Trophoblast cell (in vitro differentiated cells and primary cell): ENCODE measurements around the gene PAMR1.
A peak's percentile ranks its signal among the peaks of the same experiment; 100 is the strongest.

Experiments used
- DNase-seq, 2 donors: peaks; one replicate each; pipeline ENCODE4 v3.0.0-alpha.2; 2016
- H2AFZ ChIP-seq: 2 replicates; pipeline ENCODE4 v1.6.1; 2013; ENCODE audit warnings: low read length, moderate library complexity, mild to moderate bottlenecking; ENCODE audit not compliant: insufficient read depth, poor library complexity
- H2AK5ac ChIP-seq: 2 replicates; pipeline ENCODE4 v1.6.1; 2013; ENCODE audit warnings: mild to moderate bottlenecking, low read length
- H2BK120ac ChIP-seq: 2 replicates; pipeline ENCODE4 v1.6.1; 2013; ENCODE audit warnings: low read length, mild to moderate bottlenecking, moderate library complexity; ENCODE audit not compliant: insufficient read depth, poor library complexity
- H2BK12ac ChIP-seq: 2 replicates; pipeline ENCODE4 v1.6.1; 2013; ENCODE audit warnings: mild to moderate bottlenecking, low read length, moderate library complexity
- H2BK5ac ChIP-seq: 2 replicates; pipeline ENCODE4 v1.6.1; 2013; ENCODE audit warnings: low read length, low read depth, moderate library complexity, mild to moderate bottlenecking; ENCODE audit not compliant: poor library complexity
- H3K14ac ChIP-seq: 2 replicates; pipeline ENCODE4 v1.6.1; 2013; ENCODE audit warnings: mild to moderate bottlenecking, low read length
- H3K18ac ChIP-seq: 2 replicates; pipeline ENCODE4 v1.6.1; 2013; ENCODE audit warnings: mild to moderate bottlenecking, low read length
- H3K23ac ChIP-seq: 2 replicates; pipeline ENCODE4 v1.6.1; 2013; ENCODE audit warnings: low read length
- H3K27ac ChIP-seq: 2 replicates; pipeline ENCODE4 v1.5.1; 2013; ENCODE audit warnings: low read depth, mild to moderate bottlenecking, inconsistent platforms, low read length, moderate library complexity
- H3K27me3 ChIP-seq: 2 replicates; pipeline ENCODE4 v1.6.1; 2013; ENCODE audit warnings: inconsistent platforms, mild to moderate bottlenecking, low read length, moderate library complexity; ENCODE audit not compliant: insufficient read depth
- H3K36me3 ChIP-seq, 2 experiments: 1 replicate in 1 of 2; 2 replicates in 1 of 2; pipeline ENCODE4 v1.6.1; 2013; ENCODE audit warnings: low read length in 2 of 2, mild to moderate bottlenecking in 2 of 2, moderate library complexity in 1 of 2; ENCODE audit not compliant: insufficient read depth in 2 of 2, control insufficient read depth in 1 of 2
- H3K4ac ChIP-seq: 2 replicates; pipeline ENCODE4 v1.6.1; 2013; ENCODE audit warnings: low read depth, mild to moderate bottlenecking, low read length, moderate library complexity
- H3K4me1 ChIP-seq, 2 experiments: 1 replicate in 1 of 2; 2 replicates in 1 of 2; pipeline ENCODE4 v1.6.1; 2013; ENCODE audit warnings: low read length in 2 of 2, mild to moderate bottlenecking in 2 of 2, moderate library complexity in 1 of 2; ENCODE audit not compliant: insufficient read depth in 2 of 2, control insufficient read depth in 1 of 2
- H3K4me2 ChIP-seq: 2 replicates; pipeline ENCODE4 v1.6.1; 2013; ENCODE audit warnings: inconsistent platforms, mild to moderate bottlenecking, low read length, moderate library complexity
- H3K4me3 ChIP-seq: 2 replicates; pipeline ENCODE4 v1.5.1; 2013; ENCODE audit warnings: mild to moderate bottlenecking, low read depth, low read length, inconsistent platforms
- H3K79me1 ChIP-seq: one replicate; pipeline ENCODE4 v1.6.1; 2013; ENCODE audit warnings: low read length
- H3K79me2 ChIP-seq: 2 replicates; pipeline ENCODE4 v1.6.1; 2013; ENCODE audit warnings: low read length, mild to moderate bottlenecking; ENCODE audit not compliant: control insufficient read depth, insufficient read depth, poor library complexity
- H3K9ac ChIP-seq: 2 replicates; pipeline ENCODE4 v1.6.1; 2013; ENCODE audit warnings: mild to moderate bottlenecking, low read length
- H3K9me3 ChIP-seq: 2 replicates; pipeline ENCODE4 v1.6.1; 2013; ENCODE audit warnings: low read depth, mild to moderate bottlenecking, control low read depth, inconsistent platforms, low read length; ENCODE audit not compliant: insufficient read depth
- H4K12ac ChIP-seq: 2 replicates; pipeline ENCODE4 v1.6.1; 2013; ENCODE audit warnings: low read depth, mild to moderate bottlenecking, low read length, moderate library complexity
- H4K8ac ChIP-seq: 2 replicates; pipeline ENCODE4 v1.6.1; 2013; ENCODE audit warnings: low read depth, mild to moderate bottlenecking, low read length, moderate library complexity
- H4K91ac ChIP-seq: one replicate; pipeline ENCODE4 v1.6.1; 2013; ENCODE audit warnings: low read depth, mild to moderate bottlenecking, low read length, moderate library complexity
- WGBS: extraction: QIAGEN DNeasy Blood & Tissue Kit; methylation state at CpG from one replicate; pipeline ENCODE4 v1.1.7; 2013; ENCODE audit warnings: missing lambda C conversion rate; ENCODE audit not compliant: insufficient read length, insufficient coverage; ENCODE audit errors: extremely low coverage; 5-methylcytosine and 5-hydroxymethylcytosine counted together

The PAMR1 gene

GRCh38 chr11:35558513-35558912, 33.1 kb upstream of the PAMR1 start:
- Histone ChIP-seq H2BK12ac (no peak overlapping the region), H3K4me2 (peak overlapping the region; percentile 1), H4K91ac (no peak overlapping the region), H3K27ac (peak overlapping the region; percentile 71), H3K4me1 (peaks cover 2 to 6% of the 10 kb centered on the region in 2 experiments), H3K79me1 (peaks cover 2% of the 10 kb centered on the region), H3K14ac (no peak overlapping the region), H2AK5ac (no peak overlapping the region), H3K18ac (no peak overlapping the region), H3K9ac (no peak overlapping the region), H3K36me3 (no peaks in the 10 kb centered on the region), H3K4me3 (no peak overlapping the region), H3K27me3 (no peaks in the 10 kb centered on the region), H3K79me2 (no peaks in the 10 kb centered on the region), H2BK5ac (no peak overlapping the region), H4K12ac (no peak overlapping the region), H3K23ac (no peak overlapping the region), H3K4ac (no peak overlapping the region), H4K8ac (no peak overlapping the region), H2AFZ (no peak overlapping the region), H3K9me3 (no peaks in the 10 kb centered on the region), H2BK120ac (no peak overlapping the region)
- DNase-seq = peak; percentile 30 to 76
- WGBS = no CpG with 5 or more reads among the region's 3 CpGs

- no peak overlapping the region for H3K4ac ChIP-seq
- H3K23ac ChIP-seq = no peak overlapping the region
- H2BK5ac ChIP-seq = no peak overlapping the region
- H3K36me3 ChIP-seq = no peaks in the 10 kb centered on the region
- H4K91ac ChIP-seq = no peak overlapping the region
- no peak overlapping the region for H4K12ac ChIP-seq
- H3K27me3 ChIP-seq = no peaks in the 10 kb centered on the region
- H3K79me2 ChIP-seq = no peaks in the 10 kb centered on the region
- H2AFZ ChIP-seq = no peak overlapping the region
- peaks cover 2% of the 10 kb centered on the region for H3K79me1 ChIP-seq
- no peak overlapping the region for H3K18ac ChIP-seq
- no peak overlapping the region for H3K14ac ChIP-seq
- no peak for DNase-seq
- no peak overlapping the region for H4K8ac ChIP-seq
- H3K9ac ChIP-seq = no peak overlapping the region
- H2AK5ac ChIP-seq = no peak overlapping the region
- H3K4me2 ChIP-seq = no peak overlapping the region
- no peaks in the 10 kb centered on the region for H3K9me3 ChIP-seq
- H2BK120ac ChIP-seq = no peak overlapping the region
- peaks cover 4 to 6% of the 10 kb centered on the region in 2 experiments for H3K4me1 ChIP-seq
- H2BK12ac ChIP-seq = no peak overlapping the region
- no peak overlapping the region for H3K4me3 ChIP-seq
- no peak overlapping the region for H3K27ac ChIP-seq
Measured at GRCh38 chr11:35555488-35555887, 30.1 kb upstream of the PAMR1 start.

GRCh38 chr11:35554491-35555437, 29.3 kb upstream of the PAMR1 start:
- Histone ChIP-seq H3K4me3 (no peak overlapping the region), H4K91ac (no peak overlapping the region), H3K36me3 (no peaks in the 10 kb centered on the region), H3K18ac (no peak overlapping the region), H3K79me2 (no peaks in the 10 kb centered on the region), H3K9ac (no peak overlapping the region), H3K79me1 (peaks cover 2% of the 10 kb centered on the region), H3K4me2 (no peak overlapping the region), H2BK5ac (no peak overlapping the region), H3K4ac (no peak overlapping the region), H2BK120ac (no peak overlapping the region), H2AFZ (no peak overlapping the region), H3K23ac (no peak overlapping the region), H3K14ac (no peak overlapping the region), H3K9me3 (no peaks in the 10 kb centered on the region), H3K27ac (no peak overlapping the region), H2BK12ac (peak overlapping the region; percentile 13), H3K4me1 (peaks cover 4 to 6% of the 10 kb centered on the region in 2 experiments), H2AK5ac (no peak overlapping the region), H4K8ac (no peak overlapping the region), H4K12ac (no peak overlapping the region), H3K27me3 (no peaks in the 10 kb centered on the region)
- WGBS = no CpG with 5 or more reads among the region's 5 CpGs
- no peak for DNase-seq

GRCh38 chr11:35553831-35554230, 28.4 kb upstream of the PAMR1 start:
- H2AK5ac ChIP-seq = no peak overlapping the region
- H3K23ac ChIP-seq = no peak overlapping the region
- H2BK12ac ChIP-seq = no peak overlapping the region
- no peak for DNase-seq
- no peak overlapping the region for H3K4ac ChIP-seq
- peaks cover 2% of the 10 kb centered on the region for H3K79me1 ChIP-seq
- no CpG with 5 or more reads among the region's 1 CpG for whole genome bisulfite sequencing
- H3K9ac ChIP-seq = no peak overlapping the region
- no peaks in the 10 kb centered on the region for H3K9me3 ChIP-seq
- no peak overlapping the region for H3K4me3 ChIP-seq
- no peak overlapping the region for H2BK120ac ChIP-seq
- H3K4me2 ChIP-seq = no peak overlapping the region
- no peak overlapping the region for H2AFZ ChIP-seq
- H2BK5ac ChIP-seq = no peak overlapping the region
- H3K27me3 ChIP-seq = no peaks in the 10 kb centered on the region
- no peaks in the 10 kb centered on the region for H3K36me3 ChIP-seq
- no peak overlapping the region for H3K27ac ChIP-seq
- no peak overlapping the region for H3K18ac ChIP-seq
- no peak overlapping the region for H4K8ac ChIP-seq
- no peak overlapping the region for H4K91ac ChIP-seq
- peaks cover 3 to 4% of the 10 kb centered on the region in 2 experiments for H3K4me1 ChIP-seq
- H3K79me2 ChIP-seq = no peaks in the 10 kb centered on the region
- no peak overlapping the region for H4K12ac ChIP-seq
- no peak overlapping the region for H3K14ac ChIP-seq
